HG02943 (cell line): ENCODE measurements around the gene BRMS1.
A peak's percentile ranks its signal among the peaks of the same experiment; 100 is the strongest.
"Not testable (repeated sequence)": the region's sequence is repeated elsewhere in the genome, so short reads cannot be mapped to it uniquely, and the experiment has no call there.

Source experiments
- ATAC-seq: cut with Tn5 transposase; IDR thresholded peaks from one replicate; pipeline ENCODE4 v1.9.1; 2021; ENCODE audit warnings: mild to moderate bottlenecking, low read depth, moderate library complexity; ENCODE audit not compliant: unreplicated experiment

Gene BRMS1

GRCh38 chr11:66344550-66345315 lies at the start of gene BRMS1:
BRMS1 (minus strand) TSS chr11:66345104; CDS start chr11:66342234, 2,870 bp downstream.
- peak; percentile 50 for ATAC-seq

DNA sequence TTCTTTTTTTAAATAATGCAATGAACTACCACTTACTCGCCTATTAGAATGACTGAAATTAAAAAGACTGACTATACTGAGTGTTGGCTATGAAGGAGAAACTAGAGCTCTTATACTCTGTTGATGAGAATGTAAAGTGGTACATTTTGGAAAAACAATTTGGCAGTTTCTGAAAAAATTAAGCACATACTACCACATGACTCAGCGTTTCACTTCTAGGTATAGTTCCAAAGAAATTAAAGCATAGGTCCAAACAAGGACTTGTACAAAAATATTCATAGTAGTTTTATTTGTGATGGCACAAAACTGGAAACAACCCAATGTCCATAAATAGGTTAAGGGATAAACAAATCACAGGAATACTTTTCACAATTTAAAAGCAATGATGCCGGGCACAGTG lies 49.0 kb upstream of the BRMS1 start:
- no peak for ATAC-seq

- no peak for ATAC-seq
These were observed 46.4 kb upstream of the BRMS1 start for GRCh38 chr11:66391322-66391721.

- ATAC-seq: no peak
These were observed 44.0 kb upstream of the BRMS1 start for GRCh38 chr11:66388780-66389386.

DNA sequence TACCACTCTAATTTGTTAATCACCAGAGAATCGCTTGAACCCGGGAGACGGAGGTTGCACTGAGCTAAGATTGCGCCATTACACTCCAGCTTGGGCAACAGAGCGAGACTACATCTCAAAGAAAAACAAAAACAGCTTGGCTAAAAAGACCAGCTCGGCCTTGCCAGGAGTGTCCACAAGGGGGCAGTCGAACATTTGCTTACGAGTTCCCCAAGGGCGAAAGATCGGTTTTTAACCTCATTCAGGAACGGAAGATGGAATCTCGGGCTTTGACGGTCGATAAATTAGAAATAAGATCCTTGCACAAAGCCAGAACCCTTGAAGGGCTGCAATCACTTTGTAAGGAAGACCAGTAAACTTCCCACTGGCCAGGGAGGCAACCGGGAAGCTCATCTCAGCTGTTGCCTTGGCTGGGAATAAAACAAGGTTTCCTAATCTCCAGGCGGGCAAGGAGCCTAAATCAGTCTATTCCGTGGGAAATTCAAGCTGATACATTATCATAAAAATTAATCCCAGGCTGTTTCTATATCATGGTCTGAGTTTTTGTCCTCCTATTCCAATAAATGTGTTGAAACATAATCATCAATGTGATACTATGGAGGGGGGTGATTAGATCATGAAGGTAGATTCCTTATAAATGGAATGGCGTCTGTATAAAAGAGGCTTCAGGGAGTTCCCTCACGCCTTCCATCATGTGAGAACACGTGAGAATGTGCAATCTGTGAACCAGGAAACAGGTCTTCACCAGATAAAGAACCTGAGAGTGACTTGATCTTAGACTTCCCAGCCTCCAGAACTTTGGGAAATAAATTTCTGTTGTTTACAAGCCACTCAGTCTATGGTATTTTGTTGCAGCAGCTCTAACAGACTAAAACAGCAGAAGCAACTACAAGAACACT lies 41.5 kb upstream of the BRMS1 start:
- ATAC-seq: no peak

- ATAC-seq: not testable (repeated sequence)
These were observed 39.4 kb upstream of the BRMS1 start for GRCh38 chr11:66384316-66384715.

DNA sequence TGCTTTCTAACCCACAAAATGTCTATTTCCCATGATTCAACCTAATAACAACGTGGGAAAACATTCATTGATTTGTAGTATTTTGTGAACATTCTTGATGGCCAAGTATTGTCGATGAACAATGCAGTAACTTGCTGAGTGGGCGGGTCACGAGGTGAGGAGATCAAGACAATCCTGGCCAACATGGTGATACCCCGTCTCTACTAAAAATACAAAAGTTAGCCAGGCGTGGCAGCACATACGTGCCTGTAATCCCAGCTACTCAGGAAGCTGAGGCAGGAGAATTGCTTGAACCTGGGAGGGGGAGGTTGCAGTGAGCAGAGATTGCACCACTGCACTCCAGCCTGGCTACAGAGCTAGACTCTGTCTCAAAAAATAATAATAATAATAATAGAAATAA lies 35.4 kb upstream of the BRMS1 start:
- not testable (repeated sequence) for ATAC-seq

DNA sequence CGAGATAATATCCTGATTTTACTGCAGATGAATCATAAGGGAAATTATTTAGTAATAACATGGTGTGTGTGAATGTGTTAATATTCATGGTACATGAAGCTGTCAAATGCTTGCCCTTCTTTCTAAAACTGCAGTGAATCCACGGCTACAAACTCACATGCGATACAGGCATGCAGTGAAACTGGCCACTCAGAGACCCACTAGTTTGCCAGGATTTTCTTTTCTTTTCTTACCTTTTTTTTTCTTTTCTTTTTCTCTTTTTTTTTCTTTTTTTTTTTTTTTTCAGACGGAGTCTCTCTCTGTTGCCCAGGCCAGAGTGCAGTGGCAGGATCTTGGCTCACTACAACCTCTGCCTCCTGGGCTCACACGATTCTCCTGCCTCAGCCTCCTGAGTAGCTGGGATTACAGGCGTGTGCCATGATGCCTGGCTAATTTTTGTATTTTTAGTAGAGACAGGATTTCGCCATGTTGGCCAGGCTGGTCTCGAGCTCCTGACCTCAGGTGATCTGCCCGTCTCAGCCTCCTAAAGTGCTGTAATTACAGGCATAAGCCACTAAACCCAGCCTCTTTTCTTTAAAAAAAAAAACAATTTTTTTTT lies 28.9 kb upstream of the BRMS1 start:
- ATAC-seq: not testable (repeated sequence)

- no peak for ATAC-seq
These were observed 28.4 kb upstream of the BRMS1 start for GRCh38 chr11:66373265-66373664.

DNA sequence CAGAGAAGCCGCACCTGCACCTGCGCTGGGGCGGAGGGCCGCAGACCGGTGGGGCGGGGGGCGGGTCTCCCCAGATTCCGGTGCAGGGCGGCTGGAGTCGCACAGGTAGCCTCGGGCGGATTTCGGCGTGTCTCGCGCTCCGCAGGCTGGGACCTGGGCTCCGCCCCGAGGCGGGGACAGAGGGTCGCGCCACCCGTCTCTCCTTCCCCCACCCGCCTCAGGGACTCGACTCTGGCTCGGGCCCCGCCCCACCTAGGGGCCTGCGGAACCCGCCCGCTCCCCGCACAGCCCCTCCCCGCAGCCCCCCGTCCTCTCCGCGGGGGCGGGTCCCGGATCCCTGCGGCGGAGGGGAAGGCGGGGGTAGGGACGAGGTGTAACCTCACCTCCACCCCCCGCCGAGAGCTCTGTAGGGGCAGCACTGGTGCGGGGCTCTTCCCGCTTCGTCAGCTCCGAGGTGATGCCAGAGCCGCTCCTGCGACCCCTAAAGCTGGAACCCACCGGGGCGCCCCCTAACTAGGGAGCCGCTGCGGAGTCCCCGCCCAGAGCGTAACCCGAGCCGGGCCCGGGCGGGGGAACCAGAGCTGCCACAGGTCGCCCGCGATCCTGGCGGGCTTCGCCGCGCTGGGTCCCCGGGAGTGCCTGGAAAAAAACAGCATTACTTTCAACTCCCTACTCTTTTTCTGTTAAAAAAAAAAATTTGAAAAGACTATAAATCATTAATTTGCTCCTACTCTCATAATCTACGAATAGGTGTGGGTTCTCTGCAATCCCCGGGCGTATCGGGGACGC lies 26.9 kb upstream of the BRMS1 start, which contains the start of gene SLC29A2:
SLC29A2 (minus strand) TSS at position 134 of the 789 bp plus-strand sequence. CDS start 169 bp downstream, outside the sequence.
- ATAC-seq: no peak

- no peak for ATAC-seq
These were observed 24.4 kb upstream of the BRMS1 start for GRCh38 chr11:66369073-66369894.

GRCh38 chr11:66368484-66368883 lies 23.6 kb upstream of the BRMS1 start:
- ATAC-seq: no peak

GRCh38 chr11:66367561-66368312 lies 22.8 kb upstream of the BRMS1 start:
- ATAC-seq: no peak

GRCh38 chr11:66366844-66367477 lies 22.1 kb upstream of the BRMS1 start:
- no peak for ATAC-seq

GRCh38 chr11:66365711-66366619 lies 21.1 kb upstream of the BRMS1 start:
- no peak for ATAC-seq

DNA sequence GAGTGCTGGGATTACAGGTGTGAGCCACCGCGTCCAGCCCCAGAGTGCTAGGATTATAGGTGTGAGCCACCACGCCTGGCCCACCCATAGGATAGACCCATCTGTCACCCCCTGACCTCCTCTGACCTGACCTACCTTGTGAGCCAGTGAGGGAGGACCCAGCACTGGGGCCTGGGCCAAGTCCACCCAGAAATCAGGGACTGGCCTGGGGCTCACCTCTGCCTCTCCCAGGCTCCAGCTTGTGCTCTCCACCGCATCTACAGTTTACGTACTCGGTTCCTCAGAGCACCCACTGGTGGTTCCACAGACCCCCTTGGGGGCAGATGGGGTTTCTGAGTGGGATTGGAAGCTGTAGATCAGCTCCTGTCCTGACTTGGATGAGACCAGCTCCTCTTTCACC lies 20.3 kb upstream of the BRMS1 start:
- no peak for ATAC-seq
